Prostate gland (tissue), 2 donors: ENCODE results near the gene IL24.

ENCODE experiments used
- CTCF ChIP-seq, 4 experiments: fragments of 200-600 bp in 2 of 4; fragments of 450-650 bp in 2 of 4; sonication (generic) in 2 of 4; IDR thresholded peaks; 1 replicate in 3 of 4; 2 replicates in 1 of 4; pipeline ENCODE4 v1.5.1; 2016 to 2019; ENCODE audit warnings: antibody characterized with exemption in 4 of 4, mild to moderate bottlenecking in 2 of 4, moderate library complexity in 2 of 4
- POLR2A ChIP-seq: fragments of 450-650 bp; IDR thresholded peaks from one replicate; pipeline ENCODE4 v1.6.1; 2016; ENCODE audit warnings: antibody characterized with exemption, mild to moderate bottlenecking
- POLR2AphosphoS5 ChIP-seq: sonication (generic); formaldehyde crosslinking; IDR thresholded peaks from one replicate; pipeline ENCODE4 v1.6.1; 2017; ENCODE audit warnings: antibody characterized with exemption

GRCh38 chr1:206947255-206947654 lies 50.0 kb downstream of the IL24 start:
- no peak for TF ChIP-seq CTCF (IDR thresholded peaks at IDR 0.05)
- no peak for TF ChIP-seq POLR2A
- no peak for TF ChIP-seq POLR2AphosphoS5
